Measurements from ENCODE around the gene IFNL3. TPM values are rescaled to one million over a fixed set of nuclear protein-coding genes. Genes with fewer than 3 reads are reported as not detected.

Gene IFNL3
- polyA plus RNA-seq, 3 donors: not detected

DNA sequence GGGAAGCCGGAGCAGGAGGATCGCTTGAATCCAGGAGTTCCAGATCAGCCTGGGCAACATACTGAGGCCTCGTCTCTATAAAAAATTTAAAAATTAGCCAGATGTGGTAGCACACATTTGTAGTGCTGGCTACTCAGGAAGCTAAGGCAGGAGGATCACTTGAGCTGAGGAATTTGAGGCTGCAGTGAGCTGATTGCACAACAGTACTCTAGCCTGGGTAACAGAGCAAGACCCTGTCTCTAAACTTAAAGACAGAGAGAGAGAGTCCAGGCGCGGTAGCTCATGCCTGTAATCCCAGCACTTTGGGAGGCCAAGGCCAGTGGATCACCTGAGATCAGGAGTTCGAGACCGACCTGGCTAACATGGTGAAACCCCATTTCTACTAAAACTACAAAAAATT, 4.4 kb downstream of the IFNL3 start:
- no peak for DNase-seq
- Mint-ChIP-seq H3K27me3 (ENCODE audit: low read depth in 3 of 3) (peaks cover 2 to 11% (median 7%) of the 10 kb centered on the region in 3 donors), H3K36me3 (no peaks in the 10 kb centered on the region), H3K4me3 (no peak overlapping the region), H3K27ac (no peak overlapping the region), H3K4me1 (peaks cover 5% of the 10 kb centered on the region), H3K9me3 (peaks cover 0 to 1% (median 0%) of the 10 kb centered on the region in 7 donors)
- no peaks in the 10 kb centered on the region for H3K79me2 ChIP-seq (ENCODE audit: insufficient read depth, low read length)
- H3K27ac ChIP-seq (ENCODE audit: low read depth in 1 of 2, low read length in 2 of 2): no peak overlapping the region
- no peaks in the 10 kb centered on the region for H4K20me1 ChIP-seq (ENCODE audit: insufficient read depth, low read length)
- H3K4me3 ChIP-seq (replicated peaks in 1 of 3; ENCODE audit: low read depth in 2 of 3, low read length in 3 of 3): no peak overlapping the region
- intact Hi-C loops (cut with micrococcal nuclease): no loop called here
- H3K4me2 ChIP-seq (replicated peaks; ENCODE audit: extremely low read depth, low read length, poor library complexity, severe bottlenecking): no peak overlapping the region
- no peak overlapping the region for H2AFZ ChIP-seq (ENCODE audit: insufficient read depth, low read depth, low read length, poor library complexity, severe bottlenecking)
- no peaks in the 10 kb centered on the region for H3K4me1 ChIP-seq (ENCODE audit: control insufficient read depth in 1 of 2, insufficient read depth in 2 of 2, low read length in 2 of 2)
- H3K27me3 ChIP-seq (ENCODE audit: control insufficient read depth in 2 of 2, insufficient read depth in 2 of 2, low read length in 2 of 2): no peaks in the 10 kb centered on the region
- H3K36me3 ChIP-seq (replicated peaks in 1 of 2; ENCODE audit: control insufficient read depth in 1 of 2, insufficient read depth in 2 of 2, low read length in 2 of 2): no peaks in the 10 kb centered on the region
- no peaks in the 10 kb centered on the region for H3K9me3 ChIP-seq (replicated peaks in 1 of 2; ENCODE audit: control insufficient read depth in 1 of 2, insufficient read depth in 1 of 2, low read length in 2 of 2)
- TF ChIP-seq, protein P1, sequence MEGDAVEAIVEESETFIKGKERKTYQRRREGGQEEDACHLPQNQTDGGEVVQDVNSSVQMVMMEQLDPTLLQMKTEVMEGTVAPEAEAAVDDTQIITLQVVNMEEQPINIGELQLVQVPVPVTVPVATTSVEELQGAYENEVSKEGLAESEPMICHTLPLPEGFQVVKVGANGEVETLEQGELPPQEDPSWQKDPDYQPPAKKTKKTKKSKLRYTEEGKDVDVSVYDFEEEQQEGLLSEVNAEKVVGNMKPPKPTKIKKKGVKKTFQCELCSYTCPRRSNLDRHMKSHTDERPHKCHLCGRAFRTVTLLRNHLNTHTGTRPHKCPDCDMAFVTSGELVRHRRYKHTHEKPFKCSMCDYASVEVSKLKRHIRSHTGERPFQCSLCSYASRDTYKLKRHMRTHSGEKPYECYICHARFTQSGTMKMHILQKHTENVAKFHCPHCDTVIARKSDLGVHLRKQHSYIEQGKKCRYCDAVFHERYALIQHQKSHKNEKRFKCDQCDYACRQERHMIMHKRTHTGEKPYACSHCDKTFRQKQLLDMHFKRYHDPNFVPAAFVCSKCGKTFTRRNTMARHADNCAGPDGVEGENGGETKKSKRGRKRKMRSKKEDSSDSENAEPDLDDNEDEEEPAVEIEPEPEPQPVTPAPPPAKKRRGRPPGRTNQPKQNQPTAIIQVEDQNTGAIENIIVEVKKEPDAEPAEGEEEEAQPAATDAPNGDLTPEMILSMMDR (IDR thresholded peaks at IDR 0.05): no peak
- H3K9ac ChIP-seq (ENCODE audit: insufficient read depth, low read length, poor library complexity, severe bottlenecking): no peak overlapping the region
- 95% methylated on average over 5 of the region's 7 CpGs for WGBS (ENCODE audit: insufficient coverage)

DNA sequence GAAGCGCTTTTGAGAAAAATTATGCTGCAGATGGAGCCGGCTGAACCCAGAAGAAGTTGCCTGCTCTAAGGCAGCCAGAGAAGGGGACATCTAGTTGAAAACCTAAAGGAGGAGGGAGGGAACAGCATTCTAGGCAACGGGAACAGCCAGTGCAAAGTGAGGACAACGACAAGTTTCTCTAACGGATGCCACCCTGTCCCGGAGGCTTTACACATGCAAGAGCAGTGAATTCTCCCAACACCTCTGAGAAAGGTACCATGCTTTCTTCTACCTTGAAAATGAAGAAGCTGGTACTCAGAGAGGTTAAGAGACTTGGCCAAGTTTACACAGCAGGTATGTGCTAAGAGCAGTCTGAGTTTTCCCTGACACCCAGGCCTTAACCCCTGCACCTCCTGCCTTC, 5.9 kb downstream of the IFNL3 start:
- Histone ChIP-seq H3K27me3 (ENCODE audit: control insufficient read depth in 2 of 2, insufficient read depth in 2 of 2, low read length in 2 of 2) (no peaks in the 10 kb centered on the region), H3K36me3 (replicated peaks in 1 of 2; ENCODE audit: control insufficient read depth in 1 of 2, insufficient read depth in 2 of 2, low read length in 2 of 2) (no peaks in the 10 kb centered on the region), H2AFZ (ENCODE audit: insufficient read depth, low read depth, low read length, poor library complexity, severe bottlenecking) (no peak overlapping the region), H3K4me3 (replicated peaks in 1 of 3; ENCODE audit: low read depth in 2 of 3, low read length in 3 of 3) (no peak overlapping the region), H3K27ac (ENCODE audit: low read depth in 1 of 2, low read length in 2 of 2) (no peak overlapping the region), H4K20me1 (ENCODE audit: insufficient read depth, low read length) (no peaks in the 10 kb centered on the region), H3K9ac (ENCODE audit: insufficient read depth, low read length, poor library complexity, severe bottlenecking) (no peak overlapping the region), H3K9me3 (replicated peaks in 1 of 2; ENCODE audit: control insufficient read depth in 1 of 2, insufficient read depth in 1 of 2, low read length in 2 of 2) (no peaks in the 10 kb centered on the region), H3K79me2 (ENCODE audit: insufficient read depth, low read length) (no peaks in the 10 kb centered on the region), H3K4me2 (replicated peaks; ENCODE audit: extremely low read depth, low read length, poor library complexity, severe bottlenecking) (no peak overlapping the region), H3K4me1 (ENCODE audit: control insufficient read depth in 1 of 2, insufficient read depth in 2 of 2, low read length in 2 of 2) (no peaks in the 10 kb centered on the region)
- H3K27me3 Mint-ChIP-seq (ENCODE audit: low read depth in 3 of 3): peaks cover 2 to 9% (median 5%) of the 10 kb centered on the region in 3 donors
- no peak overlapping the region for H3K27ac Mint-ChIP-seq
- TF ChIP-seq, protein P1 (IDR thresholded peaks at IDR 0.05): no peak
- H3K4me3 Mint-ChIP-seq: no peak overlapping the region
- H3K9me3 Mint-ChIP-seq: no peaks in the 10 kb centered on the region
- H3K36me3 Mint-ChIP-seq: no peaks in the 10 kb centered on the region
- peaks cover 5% of the 10 kb centered on the region for H3K4me1 Mint-ChIP-seq
- no peak for DNase-seq
- intact Hi-C loops (cut with micrococcal nuclease): no loop called here
- 94% methylated on average over 2 of the region's 6 CpGs for WGBS (ENCODE audit: insufficient coverage)

All from CD14-positive monocyte (primary cell).